ENCODE measurements around the gene TCHH.

Gene TCHH

DNA sequence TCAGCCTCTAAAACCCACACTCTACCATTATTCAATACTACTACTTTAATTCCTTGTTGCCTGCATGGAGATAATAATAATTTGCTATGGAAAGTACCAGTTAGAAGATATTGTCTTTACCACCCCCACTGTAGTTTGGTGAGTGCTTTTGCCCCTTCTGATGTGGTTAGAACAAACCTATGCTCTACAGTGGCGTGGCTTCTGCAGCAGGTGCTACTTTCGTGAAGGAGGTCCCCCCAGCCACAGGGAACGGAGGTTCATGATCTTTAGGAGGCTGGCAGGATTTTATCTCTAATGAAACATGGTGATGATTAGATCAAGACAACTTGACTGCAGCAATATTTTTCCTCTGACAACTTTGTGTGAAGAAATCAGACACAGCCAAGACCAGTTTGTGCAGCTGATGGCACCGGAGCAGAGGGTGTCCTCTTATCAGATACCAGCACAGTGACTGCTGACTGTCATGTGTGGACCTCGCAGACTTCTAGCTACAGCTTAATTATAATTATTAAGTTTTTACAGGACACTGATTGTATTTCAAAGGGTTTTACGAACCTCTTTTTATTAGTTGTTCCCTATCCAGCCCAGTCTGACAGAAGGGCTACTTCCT lies 10.7 kb upstream of the TCHH start:
- H3K27ac ChIP-seq (ENCODE audit: poor library complexity, severe bottlenecking), result no peak overlapping the region
- no peaks in the 10 kb centered on the region for H3K9me3 ChIP-seq (ENCODE audit: severe bottlenecking)
- TF ChIP-seq, protein P1, sequence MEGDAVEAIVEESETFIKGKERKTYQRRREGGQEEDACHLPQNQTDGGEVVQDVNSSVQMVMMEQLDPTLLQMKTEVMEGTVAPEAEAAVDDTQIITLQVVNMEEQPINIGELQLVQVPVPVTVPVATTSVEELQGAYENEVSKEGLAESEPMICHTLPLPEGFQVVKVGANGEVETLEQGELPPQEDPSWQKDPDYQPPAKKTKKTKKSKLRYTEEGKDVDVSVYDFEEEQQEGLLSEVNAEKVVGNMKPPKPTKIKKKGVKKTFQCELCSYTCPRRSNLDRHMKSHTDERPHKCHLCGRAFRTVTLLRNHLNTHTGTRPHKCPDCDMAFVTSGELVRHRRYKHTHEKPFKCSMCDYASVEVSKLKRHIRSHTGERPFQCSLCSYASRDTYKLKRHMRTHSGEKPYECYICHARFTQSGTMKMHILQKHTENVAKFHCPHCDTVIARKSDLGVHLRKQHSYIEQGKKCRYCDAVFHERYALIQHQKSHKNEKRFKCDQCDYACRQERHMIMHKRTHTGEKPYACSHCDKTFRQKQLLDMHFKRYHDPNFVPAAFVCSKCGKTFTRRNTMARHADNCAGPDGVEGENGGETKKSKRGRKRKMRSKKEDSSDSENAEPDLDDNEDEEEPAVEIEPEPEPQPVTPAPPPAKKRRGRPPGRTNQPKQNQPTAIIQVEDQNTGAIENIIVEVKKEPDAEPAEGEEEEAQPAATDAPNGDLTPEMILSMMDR (IDR thresholded peaks at IDR 0.05; ENCODE audit: poor library complexity, severe bottlenecking), result no peak
- no peak for DNase-seq (ENCODE audit: low spot score)
- H3K4me3 ChIP-seq (ENCODE audit: severe bottlenecking), result no peak overlapping the region
- no peak for ATAC-seq (ENCODE audit: low read depth)
- peaks cover 19% of the 10 kb centered on the region for H3K27me3 ChIP-seq (ENCODE audit: insufficient read depth, poor library complexity, severe bottlenecking)
- no peaks in the 10 kb centered on the region for H3K36me3 ChIP-seq (ENCODE audit: low read depth)
- no peaks in the 10 kb centered on the region for H3K4me1 ChIP-seq (ENCODE audit: insufficient read depth, poor library complexity, severe bottlenecking)

DNA sequence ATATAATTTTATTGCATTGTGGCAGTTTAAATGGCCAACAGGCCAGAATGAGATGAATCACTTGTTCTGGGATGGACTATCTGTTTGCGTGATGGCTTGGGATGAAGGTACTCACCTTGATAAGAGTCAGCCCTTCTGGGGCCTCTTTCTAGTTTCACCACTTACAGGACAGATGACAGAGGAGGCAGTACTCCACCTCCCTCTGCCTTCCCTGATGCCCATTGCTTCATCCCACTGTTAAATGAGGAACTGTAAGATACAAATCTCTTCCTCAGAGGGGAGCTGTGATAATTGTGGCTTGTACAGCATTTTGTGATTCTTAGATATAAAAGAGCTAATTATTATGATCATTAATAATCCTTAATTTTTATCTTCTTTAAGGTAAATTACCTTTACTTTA lies 3.7 kb upstream of the TCHH start:
- TF ChIP-seq, protein P1 (IDR thresholded peaks at IDR 0.05; ENCODE audit: poor library complexity, severe bottlenecking), result no peak
- Histone ChIP-seq H3K27me3 (ENCODE audit: insufficient read depth, poor library complexity, severe bottlenecking) (peaks cover 58% of the 10 kb centered on the region), H3K4me1 (ENCODE audit: insufficient read depth, poor library complexity, severe bottlenecking) (no peaks in the 10 kb centered on the region), H3K27ac (ENCODE audit: poor library complexity, severe bottlenecking) (no peak overlapping the region), H3K36me3 (ENCODE audit: low read depth) (no peaks in the 10 kb centered on the region), H3K4me3 (ENCODE audit: severe bottlenecking) (no peak overlapping the region), H3K9me3 (ENCODE audit: severe bottlenecking) (no peaks in the 10 kb centered on the region)
- ATAC-seq (ENCODE audit: low read depth) (no peak), DNase-seq (ENCODE audit: low spot score) (no peak)

DNA sequence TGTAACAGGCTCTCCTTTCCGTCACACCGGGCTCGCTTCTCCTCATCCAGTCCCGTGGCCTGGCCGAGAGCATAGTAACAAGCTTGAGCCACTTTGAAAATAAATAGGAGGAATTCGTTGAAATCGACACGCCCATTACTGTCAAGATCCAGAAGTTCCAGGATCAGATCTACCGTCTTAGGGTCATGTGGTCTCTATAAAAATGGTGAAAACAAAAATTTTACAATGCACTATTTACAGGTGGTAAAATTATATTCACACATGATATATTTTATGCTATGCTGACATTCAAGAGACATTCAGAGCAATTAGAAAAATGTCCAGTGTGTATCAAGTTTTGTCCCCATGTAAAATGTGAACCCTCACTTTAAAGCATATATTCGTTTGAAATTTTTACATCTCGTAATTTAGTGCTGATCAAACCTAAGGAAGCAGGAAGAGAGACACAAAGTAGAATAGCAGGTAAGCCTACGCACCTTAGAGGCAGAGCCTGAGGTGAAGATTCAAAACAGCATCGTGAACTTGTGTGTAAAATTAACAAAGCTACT lies 2.3 kb downstream of the TCHH start:
- H3K9me3 ChIP-seq (ENCODE audit: severe bottlenecking), result no peaks in the 10 kb centered on the region
- peaks cover 8% of the 10 kb centered on the region for H3K4me1 ChIP-seq (ENCODE audit: insufficient read depth, poor library complexity, severe bottlenecking)
- H3K36me3 ChIP-seq (ENCODE audit: low read depth), result no peaks in the 10 kb centered on the region
- H3K27ac ChIP-seq (ENCODE audit: poor library complexity, severe bottlenecking), result no peak overlapping the region
- no peak overlapping the region for H3K4me3 ChIP-seq (ENCODE audit: severe bottlenecking)
- no peak for ATAC-seq (ENCODE audit: low read depth)
- TF ChIP-seq, protein P1 (IDR thresholded peaks at IDR 0.05; ENCODE audit: poor library complexity, severe bottlenecking), result no peak
- H3K27me3 ChIP-seq (ENCODE audit: insufficient read depth, poor library complexity, severe bottlenecking), result peaks cover 93% of the 10 kb centered on the region
- no peak for DNase-seq (ENCODE audit: low spot score)

DNA sequence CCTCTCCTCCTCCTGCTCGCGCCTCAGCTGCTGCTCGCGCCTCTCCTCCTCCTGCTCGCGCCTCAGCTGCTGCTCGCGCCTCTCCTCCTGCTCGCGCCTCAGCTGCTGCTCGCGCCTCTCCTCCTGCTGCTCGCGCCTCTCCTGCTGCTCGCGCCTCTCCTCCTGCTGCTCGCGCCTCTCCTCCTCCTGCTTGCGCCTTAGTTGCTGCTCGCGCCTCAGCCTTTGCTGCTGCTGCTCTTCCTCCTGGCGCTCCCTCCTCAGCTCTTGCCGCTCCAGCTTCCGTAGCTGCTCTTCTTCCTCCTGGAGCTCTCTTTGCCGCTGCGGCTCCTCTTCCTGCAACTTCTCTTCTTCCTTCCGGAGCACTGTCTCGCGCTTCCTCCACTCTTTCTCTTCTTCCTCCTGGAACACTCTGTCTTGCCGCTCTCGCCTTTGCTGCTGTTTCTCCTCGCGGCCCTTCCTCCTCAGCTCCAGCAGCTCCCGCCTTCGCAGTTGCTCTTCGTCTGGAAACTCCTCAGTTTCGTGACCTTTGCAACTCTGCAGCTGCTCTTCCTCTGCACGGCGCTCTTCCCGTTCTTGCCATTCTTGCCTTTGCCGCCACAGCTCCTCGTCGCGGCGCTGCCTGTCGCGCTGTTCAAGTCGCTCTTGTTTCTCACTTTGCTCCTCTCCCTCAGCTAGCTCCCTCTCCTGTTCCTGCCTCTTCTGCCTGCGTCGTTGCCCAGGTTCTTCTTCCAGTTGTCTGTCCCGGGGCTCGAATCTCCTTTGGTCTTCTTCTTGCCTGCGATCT lies 3.0 kb downstream of the TCHH start:
- ATAC-seq (ENCODE audit: low read depth) (no peak), DNase-seq (ENCODE audit: low spot score) (no peak)
- Histone ChIP-seq H3K4me3 (ENCODE audit: severe bottlenecking) (no peak overlapping the region), H3K4me1 (ENCODE audit: insufficient read depth, poor library complexity, severe bottlenecking) (peaks cover 8% of the 10 kb centered on the region), H3K36me3 (ENCODE audit: low read depth) (no peaks in the 10 kb centered on the region), H3K9me3 (ENCODE audit: severe bottlenecking) (no peaks in the 10 kb centered on the region), H3K27ac (ENCODE audit: poor library complexity, severe bottlenecking) (no peak overlapping the region), H3K27me3 (ENCODE audit: insufficient read depth, poor library complexity, severe bottlenecking) (peaks cover 94% of the 10 kb centered on the region)
- TF ChIP-seq, protein P1 (IDR thresholded peaks at IDR 0.05; ENCODE audit: poor library complexity, severe bottlenecking), result no peak

Measured in RWPE2 (cell line).